NOMO-1 treated with dmso at 0.1 percent for 144 hours (cell line): ENCODE data around the gene ANKRD17.
A peak's percentile ranks its signal among the peaks of the same experiment; 100 is the strongest.
"Not testable (repeated sequence)": the region's sequence is repeated elsewhere in the genome, so short reads cannot be mapped to it uniquely, and the experiment has no call there.

Experiments used
- DNase-seq: peaks from one replicate; lab custom pipeline; 2025; ENCODE audit not compliant: unreplicated experiment; lab: John Stamatoyannopoulos, UW

Gene ANKRD17

GRCh38 chr4:73258686-73259570 is at the start of gene ANKRD17:
Gene ANKRD17, minus strand, starts transcription at chr4:73258798. Its CDS starts 130 bp downstream, at chr4:73258668.
- peak; percentile 90 for DNase-seq

- peak; percentile 79 for DNase-seq
Observed at GRCh38 chr4:73308286-73308685, 49.7 kb upstream of the ANKRD17 start.

GRCh38 chr4:73303711-73304110 is 45.1 kb upstream of the ANKRD17 start:
- no peak for DNase-seq

- no peak for DNase-seq
Observed at GRCh38 chr4:73299548-73300280, 41.1 kb upstream of the ANKRD17 start.

GRCh38 chr4:73292661-73293060 is 34.1 kb upstream of the ANKRD17 start:
- not testable (repeated sequence) for DNase-seq

- DNase-seq = no peak
Observed at GRCh38 chr4:73281982-73282381, 23.4 kb upstream of the ANKRD17 start.

GRCh38 chr4:73281396-73281795 is 22.8 kb upstream of the ANKRD17 start:
- DNase-seq = no peak

GRCh38 chr4:73277201-73277600 is 18.6 kb upstream of the ANKRD17 start:
- no peak for DNase-seq

- no peak for DNase-seq
Observed at GRCh38 chr4:73275318-73275654, 16.7 kb upstream of the ANKRD17 start.

- DNase-seq = no peak
Observed at GRCh38 chr4:73272816-73273215, 14.2 kb upstream of the ANKRD17 start.

- no peak for DNase-seq
Observed at GRCh38 chr4:73267050-73267449, 8.5 kb upstream of the ANKRD17 start.

- no peak for DNase-seq
Observed at GRCh38 chr4:73259571-73260090, 1.0 kb upstream of the ANKRD17 start.

GRCh38 chr4:73258436-73258685 is 237 bp downstream of the ANKRD17 start:
- no peak for DNase-seq

GRCh38 chr4:73257651-73258435 is 755 bp downstream of the ANKRD17 start:
- no peak for DNase-seq

- DNase-seq = peak; percentile 22
Observed at GRCh38 chr4:73257234-73257633, 1.4 kb downstream of the ANKRD17 start.

- not testable (repeated sequence) for DNase-seq
Observed at GRCh38 chr4:73255847-73256246, 2.8 kb downstream of the ANKRD17 start.

- no peak for DNase-seq
Observed at GRCh38 chr4:73252001-73252400, 6.6 kb downstream of the ANKRD17 start.

GRCh38 chr4:73251384-73251783 is 7.2 kb downstream of the ANKRD17 start:
- DNase-seq = no peak

- no peak for DNase-seq
Observed at GRCh38 chr4:73250642-73251041, 8.0 kb downstream of the ANKRD17 start.

GRCh38 chr4:73248821-73249220 is 9.8 kb downstream of the ANKRD17 start:
- no peak for DNase-seq

GRCh38 chr4:73248416-73248815 is 10.2 kb downstream of the ANKRD17 start:
- no peak for DNase-seq

- DNase-seq = no peak
Observed at GRCh38 chr4:73247100-73247499, 11.5 kb downstream of the ANKRD17 start.
